ENCODE measurements around the gene NCBP2.

- TF ChIP-seq CTCF (IDR thresholded peaks at IDR 0.05; ENCODE audit: borderline replicate concordance, extremely low read depth, low read length, poor library complexity, severe bottlenecking) (no peak), EZH2 (IDR thresholded peaks at IDR 0.05; ENCODE audit: borderline replicate concordance, low read depth, low read length, severe bottlenecking) (no peak)
Observed at GRCh38 chr3:196941729-196942225, 551 bp downstream of the NCBP2 start.
